ENCODE data around the gene GP1BA.

GP1BA gene

GRCh38 chr17:4938688-4939545 lies 6.8 kb downstream of the GP1BA start:
- peak; percentile 21 for DNase-seq (ENCODE audit: low spot score)

GRCh38 chr17:4939546-4939795 lies 7.4 kb downstream of the GP1BA start:
- no peak for DNase-seq (ENCODE audit: low spot score)

GRCh38 chr17:4939796-4940554 lies 7.9 kb downstream of the GP1BA start, which contains the start of the genes RNF167 and SLC25A11:
RNF167 (plus strand) TSS chr17:4940268; CDS start chr17:4940910, 642 bp downstream.
SLC25A11 (minus strand) TSS chr17:4940046; CDS start chr17:4939910, 136 bp downstream.
- DNase-seq (ENCODE audit: low spot score), result peak; percentile 99

- peak; percentile 56 for DNase-seq (ENCODE audit: low spot score)
These were observed 8.7 kb downstream of the GP1BA start for GRCh38 chr17:4940555-4941318.

- DNase-seq (ENCODE audit: low spot score), result no peak
These were observed 9.2 kb downstream of the GP1BA start for GRCh38 chr17:4941319-4941610.

DNA sequence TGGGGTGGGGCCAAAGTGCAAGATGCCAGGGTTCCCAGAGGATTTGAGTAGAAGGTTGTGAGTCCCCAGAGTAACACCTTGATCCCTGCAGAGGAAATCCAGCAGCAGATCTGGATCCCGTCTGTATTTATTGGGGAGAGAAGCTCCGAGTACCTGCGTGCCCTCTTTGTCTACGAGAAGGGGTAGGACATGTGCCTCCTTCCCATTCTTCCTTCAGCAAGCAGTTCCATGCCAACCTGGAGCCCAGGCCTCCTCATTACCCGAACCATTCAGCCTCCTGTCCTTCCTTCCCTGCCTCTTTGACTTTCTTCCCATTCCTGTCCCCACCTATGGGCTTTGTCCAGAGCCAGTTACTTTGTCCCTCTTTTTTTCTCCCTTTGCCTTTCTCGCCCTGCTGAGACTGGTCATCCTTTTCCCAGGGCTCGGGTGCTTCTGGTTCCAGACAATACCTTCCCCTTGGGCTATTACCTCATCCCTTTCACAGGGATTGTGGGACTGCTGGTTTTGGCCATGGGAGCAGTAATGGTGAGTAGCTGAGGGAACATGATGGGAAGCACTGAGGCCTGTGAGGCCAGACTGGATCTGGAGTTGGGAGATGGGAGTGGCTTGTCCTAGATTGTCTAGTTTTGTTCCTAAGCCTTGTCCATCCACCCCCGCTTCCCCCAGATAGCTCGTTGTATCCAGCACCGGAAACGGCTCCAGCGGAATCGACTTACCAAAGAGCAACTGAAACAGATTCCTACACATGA lies 10.9 kb downstream of the GP1BA start:
- no peak for DNase-seq (ENCODE audit: low spot score)

DNA sequence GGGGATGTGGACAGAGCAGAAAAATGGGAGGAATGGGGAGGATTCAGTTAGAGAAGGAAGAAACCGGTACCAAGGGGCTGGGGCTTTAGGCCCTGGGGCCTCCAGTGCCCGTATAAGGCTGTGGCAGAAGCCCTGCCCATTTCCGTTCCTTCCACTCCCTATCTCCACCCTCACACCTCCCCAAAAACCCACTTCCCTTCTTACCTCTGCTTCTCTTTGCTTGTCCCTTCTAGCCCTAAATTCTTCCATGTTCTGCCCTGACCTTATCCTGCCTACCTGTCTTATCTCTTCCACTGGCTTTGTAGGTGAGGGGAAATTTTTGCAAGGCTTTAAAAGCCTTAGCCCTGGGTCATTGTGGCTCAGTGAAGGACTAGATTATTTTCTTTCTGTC lies 12.1 kb downstream of the GP1BA start:
- peak; percentile 86 for DNase-seq (ENCODE audit: low spot score)

- peak; percentile 32 for DNase-seq (ENCODE audit: low spot score)
These were observed 12.6 kb downstream of the GP1BA start for GRCh38 chr17:4944554-4945175.

DNA sequence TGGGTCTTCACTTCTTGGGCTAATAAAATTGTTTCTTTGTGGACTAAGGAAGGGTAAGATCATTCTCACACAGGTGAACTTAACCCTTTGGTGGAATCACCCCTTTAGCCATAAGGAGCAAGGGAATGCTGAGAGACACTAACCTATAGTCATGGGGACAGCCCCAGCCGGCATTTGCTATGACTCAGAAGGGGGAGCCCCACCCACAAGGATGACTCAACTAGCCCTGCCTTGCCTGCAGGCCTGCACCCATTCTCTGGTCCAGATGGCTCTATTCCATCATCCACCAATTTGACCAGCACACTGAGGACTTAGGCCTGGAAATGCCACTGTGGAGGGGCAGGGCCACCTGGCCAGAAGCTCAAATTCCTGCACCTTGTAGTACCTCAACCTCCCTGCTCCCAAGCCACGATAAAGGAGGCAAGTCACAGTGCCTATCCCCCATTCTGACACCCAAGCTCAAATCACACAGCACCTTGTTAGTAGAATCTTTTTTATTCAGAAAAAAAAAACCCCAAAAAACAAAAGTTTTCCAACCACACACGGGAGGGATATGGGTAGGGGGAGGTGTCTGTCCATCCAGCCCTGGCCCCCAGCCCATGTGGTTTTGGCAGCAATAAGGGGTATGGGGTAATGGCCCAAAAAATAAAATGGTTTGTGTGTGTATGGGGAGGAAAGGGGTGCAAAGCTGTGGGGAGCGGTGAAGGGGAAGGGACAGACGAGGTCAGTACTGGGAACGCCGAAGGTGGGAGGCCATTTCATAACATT lies 13.3 kb downstream of the GP1BA start:
- DNase-seq (ENCODE audit: low spot score), result peak; percentile 92

- DNase-seq (ENCODE audit: low spot score), result no peak
These were observed 13.8 kb downstream of the GP1BA start for GRCh38 chr17:4945944-4946280.

DNA sequence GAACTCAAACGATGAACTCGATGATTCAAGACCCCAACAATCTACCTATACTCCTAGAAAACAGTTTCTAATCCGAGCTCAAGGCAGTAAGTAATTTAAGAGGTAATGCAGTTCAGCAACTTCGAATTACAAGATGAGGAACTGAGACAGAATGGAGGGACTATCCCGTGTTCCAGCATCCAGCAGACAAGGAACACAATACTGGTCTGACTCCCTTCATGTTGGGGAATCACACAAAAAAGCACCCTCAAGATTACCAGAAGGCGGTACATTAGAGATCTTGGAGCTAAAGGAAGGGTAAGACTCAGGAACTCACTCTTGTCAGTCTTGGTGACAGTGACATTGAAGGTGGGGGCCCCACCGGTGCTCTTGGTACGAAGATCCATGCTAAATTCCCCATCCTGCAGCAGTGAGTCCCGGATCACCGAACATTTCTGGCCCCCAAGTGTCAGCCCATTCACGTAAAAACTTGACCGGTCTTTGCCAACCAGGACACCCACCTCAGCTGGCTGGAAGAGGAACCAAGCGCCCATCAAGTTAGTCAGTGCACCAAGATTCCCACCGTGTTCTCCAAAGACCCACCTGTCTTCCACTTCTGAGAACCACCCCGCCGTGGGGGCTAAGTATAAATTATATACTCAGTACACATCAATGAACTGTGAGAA lies 14.4 kb downstream of the GP1BA start:
- peak; percentile 19 for DNase-seq (ENCODE audit: low spot score)

GRCh38 chr17:4947010-4947410 lies 14.9 kb downstream of the GP1BA start:
- DNase-seq (ENCODE audit: low spot score), result no peak

DNA sequence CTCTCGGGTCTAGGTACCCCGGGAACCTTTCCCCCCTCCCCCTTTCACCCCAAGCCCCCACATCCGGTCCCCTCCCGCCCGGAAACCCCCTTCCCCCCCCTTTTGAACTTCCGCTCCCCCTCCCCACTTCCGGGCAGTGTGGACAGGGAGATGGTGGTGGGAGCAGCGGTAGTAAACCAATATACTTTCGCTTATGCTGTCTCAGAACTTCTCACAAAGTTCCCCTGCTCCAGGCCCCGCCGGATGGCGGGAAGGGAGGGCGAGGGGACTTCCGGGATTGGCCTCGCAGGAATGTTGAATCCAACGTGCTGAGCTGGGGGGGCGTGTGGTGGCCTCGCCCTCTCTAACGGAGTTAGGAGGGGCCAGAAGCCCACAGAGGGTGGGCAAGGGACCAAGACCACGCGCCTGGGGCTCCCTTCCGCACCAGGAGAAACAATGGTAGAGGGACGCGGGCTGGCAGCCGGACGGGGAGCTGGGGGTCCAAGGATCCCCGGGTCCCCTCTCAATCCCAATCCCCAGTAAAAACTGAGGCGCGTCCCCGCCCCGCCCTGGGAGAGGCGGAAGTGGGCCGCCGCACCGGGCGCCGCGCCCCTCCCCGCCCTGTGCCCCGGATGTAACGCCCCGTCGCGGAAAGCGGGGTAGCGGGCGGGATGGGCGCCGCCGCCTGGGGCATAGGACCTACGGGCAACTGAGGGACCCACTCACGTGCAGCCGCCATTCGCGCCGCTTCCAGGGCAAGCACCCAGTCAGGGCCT lies 15.5 kb downstream of the GP1BA start:
- peak; percentile 81 for DNase-seq (ENCODE audit: low spot score)

DNA sequence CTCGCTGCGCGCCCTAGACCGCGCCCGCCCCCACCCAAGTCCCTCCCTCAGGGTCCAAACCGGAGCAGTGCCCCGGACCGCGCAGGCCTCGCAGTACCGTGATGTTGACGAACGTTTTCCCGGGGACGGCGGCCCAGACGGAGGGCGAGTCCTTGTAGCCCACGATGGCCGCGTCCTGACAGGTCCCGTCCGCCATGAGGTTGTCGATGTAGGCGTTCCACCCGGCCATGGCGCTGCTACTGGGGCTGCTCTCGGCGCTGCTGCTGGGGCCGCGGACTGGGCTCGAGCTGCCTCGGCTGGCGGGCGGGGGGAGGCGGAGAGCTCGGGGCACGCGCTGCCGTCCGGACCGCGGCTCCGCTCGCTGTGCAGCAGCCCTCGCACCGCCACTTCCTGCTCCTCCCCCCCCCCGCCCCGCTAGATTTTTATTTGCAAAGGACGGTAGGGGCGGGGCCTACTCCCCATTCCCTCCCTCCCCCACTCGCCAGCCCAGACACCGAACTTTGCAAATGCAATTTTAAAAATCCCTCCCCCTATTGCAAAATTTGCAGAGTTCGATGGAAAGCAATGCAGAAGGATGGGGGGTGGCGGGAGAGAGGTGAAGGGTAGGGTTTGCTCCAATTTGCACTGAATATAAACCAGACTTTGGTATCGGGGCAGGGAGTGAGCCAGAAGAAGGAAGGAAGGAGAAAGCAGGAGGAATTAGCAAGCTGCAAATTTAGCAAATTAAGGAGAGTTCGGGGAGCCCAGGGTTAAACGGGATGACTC lies 16.3 kb downstream of the GP1BA start, which contains the start of gene PFN1:
Gene PFN1 (minus strand): TSS at position 365 of the 765 bp plus-strand sequence. CDS start 136 bp downstream, at position 229.
- DNase-seq (ENCODE audit: low spot score), result peak; percentile 94

GRCh38 chr17:4948931-4949320 lies 16.8 kb downstream of the GP1BA start:
- DNase-seq (ENCODE audit: low spot score), result peak; percentile 80

GRCh38 chr17:4949321-4950074 lies 17.4 kb downstream of the GP1BA start:
- DNase-seq (ENCODE audit: low spot score), result peak; percentile 85

GRCh38 chr17:4950075-4950745 lies 18.1 kb downstream of the GP1BA start:
- DNase-seq (ENCODE audit: low spot score), result peak; percentile 29
